GM18873 (cell line): ENCODE measurements around the gene PLPP3.

Experiments used
- ATAC-seq: cut with Tn5 transposase; IDR thresholded peaks from one replicate; pipeline ENCODE4 v1.9.1; 2021; ENCODE audit warnings: mild to moderate bottlenecking, moderate library complexity, moderate number of reproducible peaks; ENCODE audit not compliant: unreplicated experiment, low FRiP score

Gene PLPP3

GRCh38 chr1:56527548-56528302 is 51.6 kb downstream of the PLPP3 start:
- ATAC-seq, result no peak

GRCh38 chr1:56526571-56527174 is 52.7 kb downstream of the PLPP3 start:
- peak; percentile 71 for ATAC-seq

GRCh38 chr1:56525489-56526041 is 53.8 kb downstream of the PLPP3 start:
- peak; percentile 82 for ATAC-seq

GRCh38 chr1:56524263-56524662 is 55.1 kb downstream of the PLPP3 start:
- ATAC-seq, result no peak

GRCh38 chr1:56522680-56523079 is 56.7 kb downstream of the PLPP3 start:
- no peak for ATAC-seq

- no peak for ATAC-seq
Observed at GRCh38 chr1:56520016-56520601, 59.3 kb downstream of the PLPP3 start.

- no peak for ATAC-seq
Observed at GRCh38 chr1:56517404-56518130, 61.8 kb downstream of the PLPP3 start.

GRCh38 chr1:56516539-56517252 is 62.7 kb downstream of the PLPP3 start:
- peak; percentile 90 for ATAC-seq

- ATAC-seq, result no peak
Observed at GRCh38 chr1:56515898-56516538, 63.3 kb downstream of the PLPP3 start.

- ATAC-seq, result no peak
Observed at GRCh38 chr1:56512724-56513494, 66.5 kb downstream of the PLPP3 start.

- no peak for ATAC-seq
Observed at GRCh38 chr1:56511766-56512165, 67.6 kb downstream of the PLPP3 start.

GRCh38 chr1:56511364-56511763 is 68.0 kb downstream of the PLPP3 start:
- no peak for ATAC-seq

GRCh38 chr1:56510642-56511021 is 68.7 kb downstream of the PLPP3 start:
- no peak for ATAC-seq

- no peak for ATAC-seq
Observed at GRCh38 chr1:56509713-56510641, 69.4 kb downstream of the PLPP3 start.

- no peak for ATAC-seq
Observed at GRCh38 chr1:56508523-56508983, 70.8 kb downstream of the PLPP3 start.

- ATAC-seq, result no peak
Observed at GRCh38 chr1:56507925-56508522, 71.3 kb downstream of the PLPP3 start.

GRCh38 chr1:56506951-56507491 is 72.3 kb downstream of the PLPP3 start:
- ATAC-seq, result no peak
